ENCODE results near the gene GOLGA1. TPM values are rescaled to one million over a fixed set of nuclear protein-coding genes. Genes with fewer than 3 reads are reported as not detected.
A peak's percentile ranks its signal among the peaks of the same experiment; 100 is the strongest.
"Not testable (repeated sequence)": the region's sequence is repeated elsewhere in the genome, so short reads cannot be mapped to it uniquely, and the experiment has no call there.

GOLGA1 gene, protein sequence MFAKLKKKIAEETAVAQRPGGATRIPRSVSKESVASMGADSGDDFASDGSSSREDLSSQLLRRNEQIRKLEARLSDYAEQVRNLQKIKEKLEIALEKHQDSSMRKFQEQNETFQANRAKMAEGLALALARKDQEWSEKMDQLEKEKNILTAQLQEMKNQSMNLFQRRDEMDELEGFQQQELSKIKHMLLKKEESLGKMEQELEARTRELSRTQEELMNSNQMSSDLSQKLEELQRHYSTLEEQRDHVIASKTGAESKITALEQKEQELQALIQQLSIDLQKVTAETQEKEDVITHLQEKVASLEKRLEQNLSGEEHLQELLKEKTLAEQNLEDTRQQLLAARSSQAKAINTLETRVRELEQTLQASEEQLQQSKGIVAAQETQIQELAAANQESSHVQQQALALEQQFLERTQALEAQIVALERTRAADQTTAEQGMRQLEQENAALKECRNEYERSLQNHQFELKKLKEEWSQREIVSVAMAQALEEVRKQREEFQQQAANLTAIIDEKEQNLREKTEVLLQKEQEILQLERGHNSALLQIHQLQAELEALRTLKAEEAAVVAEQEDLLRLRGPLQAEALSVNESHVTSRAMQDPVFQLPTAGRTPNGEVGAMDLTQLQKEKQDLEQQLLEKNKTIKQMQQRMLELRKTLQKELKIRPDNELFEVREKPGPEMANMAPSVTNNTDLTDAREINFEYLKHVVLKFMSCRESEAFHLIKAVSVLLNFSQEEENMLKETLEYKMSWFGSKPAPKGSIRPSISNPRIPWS
- 10.9 TPM for polyA plus RNA-seq (ENCODE audit: insufficient read length)

DNA sequence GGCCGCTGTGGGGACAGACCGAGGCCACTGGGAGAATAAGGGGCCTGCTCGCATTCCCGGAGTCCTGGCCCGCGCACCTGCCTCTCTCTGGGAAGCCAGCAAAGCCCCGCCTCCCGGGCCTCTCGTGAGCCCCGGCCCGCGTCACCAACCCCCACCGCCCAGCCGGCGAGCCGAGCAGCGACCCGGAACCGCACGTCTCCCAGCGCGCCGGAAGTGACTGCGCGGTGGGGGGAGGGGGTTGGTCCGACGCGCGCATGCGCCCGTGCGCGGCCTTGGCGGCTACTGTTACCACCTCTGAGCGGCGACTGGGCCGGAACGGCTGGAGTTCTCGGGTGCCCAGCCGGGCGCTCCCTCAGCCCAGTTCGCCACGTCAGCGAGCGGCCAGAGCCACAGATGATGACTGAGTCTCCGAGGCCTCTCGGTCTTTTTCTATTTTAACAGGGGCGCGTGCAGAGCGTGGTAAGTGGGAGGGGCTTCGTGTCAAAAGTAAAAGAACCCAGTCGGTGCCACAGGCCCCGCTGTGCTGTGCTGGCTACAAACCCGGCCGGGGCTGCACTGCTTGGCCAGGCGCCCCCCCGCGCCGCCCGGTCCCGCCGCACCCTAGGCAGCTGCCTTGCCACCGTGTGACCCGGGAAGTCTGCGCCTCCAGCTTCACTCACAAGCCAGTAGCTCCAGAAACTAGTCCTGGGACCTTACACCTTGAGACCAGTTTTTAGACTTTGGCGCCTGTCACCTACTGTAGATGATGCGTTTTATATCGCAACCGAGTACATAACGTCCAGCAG is at the start of gene GOLGA1:
TSS of gene GOLGA1 (minus strand) at position 190 of the 785 bp plus-strand sequence. CDS start 2,372 bp downstream, outside the sequence.
- DNase-seq (ENCODE audit: low read depth), result peak; percentile 71

DNA sequence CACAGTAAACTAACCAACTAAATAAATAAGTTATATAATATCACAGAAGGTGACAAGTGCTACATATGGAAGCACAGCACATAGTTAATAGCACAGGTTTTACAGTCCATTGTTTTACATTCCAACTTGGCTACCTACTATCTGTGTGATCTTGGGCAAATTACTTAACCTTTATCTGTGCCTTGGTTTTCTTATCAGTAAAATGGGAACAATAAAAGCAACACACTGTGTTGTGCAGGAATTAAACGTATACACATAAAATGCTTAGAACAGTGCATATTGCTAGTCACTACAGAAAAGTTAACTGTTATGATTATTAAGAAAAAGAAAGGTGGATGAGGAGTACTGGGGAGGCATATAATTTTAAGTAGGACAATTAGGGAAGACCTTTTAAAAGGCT is 42.8 kb upstream of the GOLGA1 start:
- no peak for DNase-seq (ENCODE audit: low read depth)

DNA sequence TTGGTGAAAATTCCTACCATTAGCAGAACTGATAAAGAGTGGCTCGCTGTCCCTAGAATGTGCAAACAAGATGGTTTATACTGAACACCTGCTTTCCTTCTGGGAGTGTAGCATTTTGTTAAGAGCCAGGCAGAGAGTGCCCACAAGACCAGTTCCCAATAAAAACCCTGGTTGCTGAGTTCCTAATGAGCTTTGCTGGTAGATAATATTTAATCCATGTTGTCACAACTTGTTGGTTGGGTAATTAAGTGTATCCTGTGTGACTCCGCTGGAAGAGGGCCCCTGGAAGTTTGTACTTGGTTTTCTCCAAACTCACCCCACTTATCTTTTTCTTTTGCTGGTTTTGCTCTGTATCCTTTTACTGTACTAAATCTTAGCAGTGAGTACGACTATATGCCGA is 39.5 kb upstream of the GOLGA1 start:
- DNase-seq (ENCODE audit: low read depth), result no peak

DNA sequence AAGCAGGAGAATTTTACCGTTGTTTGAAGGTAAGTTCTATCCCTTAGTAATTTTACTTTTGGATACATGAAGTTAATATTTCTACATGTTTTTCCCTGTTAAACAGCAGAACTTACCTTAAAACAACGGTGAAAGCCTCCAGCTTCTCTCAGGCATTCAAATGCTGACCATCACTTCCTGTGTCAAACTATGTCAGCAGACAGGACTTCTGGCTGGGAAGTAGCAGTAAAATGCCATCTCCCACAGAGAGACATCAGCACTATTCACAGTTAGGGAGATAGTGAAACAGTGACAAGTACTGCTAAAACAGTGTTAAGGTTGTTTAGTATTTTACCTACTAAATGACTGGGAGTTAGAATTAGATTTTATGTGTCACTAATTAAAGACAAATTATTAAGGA is 34.2 kb upstream of the GOLGA1 start:
- DNase-seq (ENCODE audit: low read depth), result no peak

DNA sequence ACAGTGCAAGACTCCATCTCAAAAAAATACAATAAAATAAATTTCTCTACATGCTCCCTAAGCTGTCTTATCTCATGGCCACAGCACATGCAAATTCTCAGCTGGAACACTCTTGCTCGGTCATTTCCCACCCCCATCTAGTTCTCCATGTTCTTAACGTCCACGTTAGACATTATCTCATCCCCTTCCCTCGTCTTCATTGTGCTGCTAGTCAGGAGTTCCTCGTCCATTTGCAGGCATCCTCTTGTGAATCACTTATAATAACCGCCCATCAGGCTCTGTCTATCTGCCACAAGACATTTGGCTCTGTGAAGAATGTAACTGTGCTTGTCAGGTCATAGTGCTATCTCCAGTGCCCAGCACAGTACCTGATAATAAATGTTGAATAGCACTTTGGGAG is 32.9 kb upstream of the GOLGA1 start:
- DNase-seq (ENCODE audit: low read depth), result no peak

DNA sequence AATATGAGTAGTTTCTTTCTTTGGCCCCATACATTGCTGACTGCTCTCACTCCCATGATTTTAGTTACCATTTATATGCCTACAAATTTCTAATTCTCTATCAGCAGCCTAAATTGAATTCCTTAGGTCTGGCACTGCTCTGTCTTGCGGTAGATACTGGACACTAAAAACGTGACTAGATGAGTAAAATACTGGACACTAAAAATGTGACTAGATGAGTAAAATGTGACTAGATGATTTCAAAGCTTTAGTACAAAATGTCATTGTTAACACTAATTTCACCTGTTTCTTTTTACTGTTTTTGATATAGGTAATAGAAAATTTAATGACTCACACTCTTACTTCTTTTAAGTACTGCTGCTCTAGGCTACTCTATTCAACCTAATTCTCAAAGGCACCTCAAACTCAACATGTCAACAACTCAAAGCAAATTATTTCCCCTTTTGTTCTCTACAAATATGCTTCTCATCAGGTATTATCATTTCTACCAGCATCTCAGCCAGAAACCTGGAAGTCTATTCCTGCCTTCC is 31.4 kb upstream of the GOLGA1 start:
- DNase-seq (ENCODE audit: low read depth), result no peak

DNA sequence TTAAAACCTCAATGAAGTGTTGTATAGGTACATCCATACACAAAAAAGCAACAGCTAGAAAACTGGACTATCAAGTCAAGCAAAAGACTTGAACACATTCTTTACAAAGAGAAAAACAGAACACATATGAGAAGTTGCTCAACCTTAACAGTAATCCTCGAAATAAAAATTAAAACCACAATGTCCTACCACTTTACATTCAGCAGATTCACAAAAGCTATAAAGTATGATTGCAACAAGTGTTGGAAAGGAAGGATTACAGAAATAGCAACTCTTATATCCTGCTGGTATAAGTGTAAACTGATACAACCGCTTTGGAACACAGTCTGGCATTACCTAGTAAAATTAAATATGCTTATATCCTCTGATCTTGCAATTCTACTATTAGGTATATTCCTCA is 28.5 kb upstream of the GOLGA1 start:
- DNase-seq (ENCODE audit: low read depth), result no peak

DNA sequence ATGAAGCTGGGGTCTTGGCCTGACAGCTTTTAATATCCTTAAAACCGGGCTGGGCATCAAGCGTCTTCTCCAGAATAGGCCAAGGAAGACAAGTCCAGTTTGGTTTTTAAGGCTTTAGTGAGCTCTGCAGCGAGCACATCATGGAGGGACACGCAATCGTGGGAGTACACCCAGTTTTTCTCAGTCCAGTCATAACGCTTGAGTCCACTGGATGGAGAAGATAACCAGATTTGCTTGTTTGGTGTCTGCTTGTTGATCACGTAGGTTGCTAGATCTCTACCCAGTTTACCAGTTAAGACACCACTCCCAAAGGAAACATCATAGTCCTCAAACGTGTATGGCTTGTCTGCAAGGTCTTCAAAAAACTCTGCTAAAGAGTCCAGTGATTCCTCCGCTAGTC is 27.4 kb upstream of the GOLGA1 start:
- DNase-seq (ENCODE audit: low read depth), result no peak

DNA sequence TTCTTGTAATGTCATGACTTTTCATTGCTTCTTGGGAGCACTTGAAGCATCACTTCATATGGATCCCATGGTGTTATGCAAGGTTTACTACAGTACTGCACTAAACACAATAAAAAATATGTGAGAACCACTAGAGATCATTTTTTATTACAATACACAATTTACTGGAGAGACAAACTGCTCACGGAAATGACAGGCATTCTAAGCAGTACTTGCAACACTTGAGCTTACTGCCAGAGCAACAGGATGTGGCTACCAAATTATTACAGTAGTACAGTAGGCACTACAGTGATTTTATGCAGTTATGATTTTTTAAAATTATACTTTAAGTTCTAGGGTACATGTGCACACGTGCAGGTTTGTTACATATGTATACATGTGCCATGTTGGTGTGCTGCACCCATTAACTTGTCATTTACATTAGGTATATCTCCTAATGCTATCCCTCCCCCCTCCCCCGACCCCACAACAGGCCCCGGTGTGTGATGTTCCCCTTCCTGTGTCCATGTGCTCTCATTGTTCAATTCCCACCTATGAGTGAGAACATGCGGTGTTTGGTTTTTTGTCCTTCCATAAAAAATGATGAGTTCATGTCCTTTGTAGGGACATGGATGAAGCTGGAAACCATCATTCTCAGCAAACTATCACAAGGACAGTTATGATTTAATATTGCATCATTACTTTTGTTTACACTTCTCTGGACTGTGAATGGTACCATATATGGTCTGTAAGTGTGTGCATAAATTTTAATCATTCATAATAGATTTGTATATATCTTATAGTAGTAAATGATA is 25.1 kb upstream of the GOLGA1 start:
- not testable (repeated sequence) for DNase-seq (ENCODE audit: low read depth)

DNA sequence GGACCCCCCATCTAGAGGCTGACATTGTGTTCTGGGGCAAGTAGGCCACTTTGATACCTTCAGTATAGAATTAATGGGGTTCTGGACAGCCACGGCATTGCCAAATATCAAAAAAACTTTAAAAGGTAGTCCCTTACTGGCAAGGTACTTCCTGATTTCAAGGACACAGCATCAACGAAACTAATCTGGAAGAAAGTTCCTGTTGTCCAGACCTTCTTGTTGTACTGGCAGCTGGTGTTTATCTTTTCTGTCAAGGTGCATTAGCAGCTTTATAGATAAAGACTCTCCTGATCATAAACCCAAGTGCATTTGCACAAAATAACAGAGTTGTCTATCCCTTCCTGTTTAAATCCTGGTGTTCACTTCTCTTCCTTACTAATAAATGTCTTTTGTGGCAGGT is 23.7 kb upstream of the GOLGA1 start:
- no peak for DNase-seq (ENCODE audit: low read depth)

DNA sequence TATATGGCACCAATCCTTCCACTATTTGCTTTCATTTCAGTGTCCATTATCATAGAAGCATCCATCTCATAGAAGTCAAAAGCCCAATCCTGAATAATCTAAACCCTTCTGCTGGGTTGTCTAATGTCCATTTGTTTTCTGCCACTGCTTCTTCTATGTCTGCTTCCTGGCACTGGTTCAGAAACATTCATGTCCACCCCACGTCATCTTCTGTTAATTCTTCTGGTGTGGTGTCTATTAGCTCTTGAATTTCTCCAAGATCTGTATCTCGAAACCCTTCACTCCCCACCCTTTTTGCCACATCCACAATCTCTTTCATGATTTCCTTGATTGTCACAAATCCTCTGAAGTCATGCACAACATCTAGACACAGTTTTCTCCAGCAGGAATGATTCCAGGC is 23.2 kb upstream of the GOLGA1 start:
- no peak for DNase-seq (ENCODE audit: low read depth)

DNA sequence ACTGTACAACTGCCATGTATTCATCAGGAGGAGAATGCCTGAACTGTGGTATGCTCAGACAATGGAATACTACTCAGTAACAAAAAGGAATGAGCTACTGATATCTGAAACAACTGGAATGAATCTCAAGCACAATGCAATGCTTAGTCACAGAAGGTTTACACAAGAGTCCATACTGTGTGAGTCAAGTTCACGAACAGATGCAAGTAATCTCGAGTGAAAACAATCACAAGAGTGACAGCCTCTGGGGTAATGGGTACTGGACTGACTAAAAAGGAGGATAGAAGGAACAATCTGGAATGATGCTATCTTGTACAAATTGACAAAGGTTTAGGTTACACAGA is 19.5 kb upstream of the GOLGA1 start:
- DNase-seq (ENCODE audit: low read depth), result no peak

DNA sequence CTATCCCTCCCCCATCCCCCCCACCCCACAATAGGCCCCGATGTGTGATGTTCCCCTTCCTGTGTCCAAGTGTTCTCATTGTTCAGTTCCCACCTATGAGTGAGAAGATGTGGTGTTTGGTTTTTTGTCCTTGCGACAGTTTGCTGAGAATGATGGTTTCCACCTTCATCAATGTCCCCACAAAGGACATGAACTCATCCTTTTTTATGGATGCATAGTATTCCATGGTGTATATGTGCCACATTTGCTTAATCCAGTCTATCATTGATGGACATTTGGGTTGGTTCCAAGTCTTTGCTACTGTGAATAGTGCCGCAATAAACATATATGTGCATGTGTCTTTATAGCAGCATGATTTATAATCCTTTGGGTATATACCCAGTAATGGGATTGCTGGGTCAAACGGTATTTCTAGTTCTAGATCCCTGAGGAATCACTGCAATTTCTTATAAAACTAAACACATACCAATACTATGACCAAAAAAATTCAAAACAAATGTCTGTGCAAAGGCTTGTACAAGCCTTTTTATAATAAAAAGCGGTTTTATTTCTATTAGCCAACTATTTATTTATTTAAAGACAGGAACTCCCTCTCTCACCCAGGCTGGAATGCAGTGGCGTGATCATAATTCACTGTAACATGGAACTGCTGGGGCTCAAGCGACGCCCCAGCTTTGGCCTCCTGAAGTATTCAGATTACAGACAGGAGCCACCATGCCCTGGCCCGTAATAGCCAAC is 19.0 kb upstream of the GOLGA1 start:
- DNase-seq (ENCODE audit: low read depth), result not testable (repeated sequence)

DNA sequence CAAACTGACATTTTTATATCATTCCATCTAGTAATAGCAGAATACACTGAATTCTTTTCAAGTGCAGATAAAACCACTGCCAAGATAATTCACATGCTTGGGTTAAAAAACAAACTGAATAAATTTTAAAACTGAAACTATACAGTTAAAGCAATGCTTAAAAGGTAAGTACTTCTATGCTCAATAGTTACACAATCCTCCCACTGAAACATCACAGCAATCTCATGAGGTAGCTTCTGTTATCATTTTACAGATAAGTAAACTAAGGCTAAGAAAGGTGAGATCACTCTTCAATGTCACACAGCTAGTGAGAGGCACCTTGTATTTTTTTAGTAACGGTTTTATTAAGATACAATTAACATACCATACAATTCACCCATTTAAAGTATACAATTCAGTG is 13.4 kb upstream of the GOLGA1 start:
- DNase-seq (ENCODE audit: low read depth), result no peak

DNA sequence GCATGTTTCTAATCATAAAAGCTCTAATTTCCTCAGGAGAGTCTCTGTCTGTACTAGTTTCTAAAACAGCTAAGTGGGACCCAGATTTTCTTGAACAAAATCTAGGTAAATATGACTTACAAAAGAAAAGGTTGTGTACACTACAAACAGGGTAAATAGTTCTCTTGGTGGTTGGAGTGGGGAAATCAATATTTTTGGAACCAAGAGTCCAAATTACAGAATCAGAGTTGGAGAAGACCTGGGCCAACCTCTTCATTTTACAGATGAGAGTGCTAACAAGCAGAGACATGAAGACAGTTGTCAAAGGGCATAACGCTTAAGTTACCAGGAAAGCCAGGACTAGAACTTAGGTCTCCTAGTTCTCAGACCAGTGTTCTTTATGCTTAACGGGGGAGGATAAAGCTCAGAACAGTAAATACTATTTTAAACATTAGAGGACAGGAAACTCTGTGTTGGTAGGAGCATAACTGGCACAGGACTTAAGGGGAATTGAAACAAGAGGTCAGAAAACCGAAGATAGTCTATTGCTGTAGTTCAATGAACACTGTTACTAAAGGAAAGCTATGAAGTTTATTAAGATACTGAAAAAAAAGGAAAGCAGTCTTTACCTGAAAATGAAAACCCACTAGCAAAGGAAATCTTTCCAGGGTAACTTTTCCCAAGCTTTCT is 9.3 kb upstream of the GOLGA1 start:
- no peak for DNase-seq (ENCODE audit: low read depth)

DNA sequence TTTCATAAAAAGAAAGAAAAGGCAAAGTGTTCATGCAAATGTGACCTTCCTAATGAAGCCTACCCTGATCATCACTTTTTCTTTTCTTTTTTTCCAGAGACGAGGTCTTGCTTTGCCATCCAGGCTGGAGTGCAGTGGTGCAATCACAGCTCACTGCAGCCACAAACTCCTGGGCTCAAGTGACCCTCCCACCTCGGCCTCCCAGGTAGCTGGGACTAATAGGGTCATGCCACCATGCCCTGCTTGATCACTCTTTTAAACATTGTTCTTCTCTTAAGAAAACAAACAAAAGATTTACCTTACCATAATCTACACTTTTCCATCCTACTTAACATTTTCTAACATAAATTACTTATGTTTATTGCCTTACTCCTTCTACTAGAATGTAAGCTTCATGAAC is 8.5 kb upstream of the GOLGA1 start:
- no peak for DNase-seq (ENCODE audit: low read depth)

DNA sequence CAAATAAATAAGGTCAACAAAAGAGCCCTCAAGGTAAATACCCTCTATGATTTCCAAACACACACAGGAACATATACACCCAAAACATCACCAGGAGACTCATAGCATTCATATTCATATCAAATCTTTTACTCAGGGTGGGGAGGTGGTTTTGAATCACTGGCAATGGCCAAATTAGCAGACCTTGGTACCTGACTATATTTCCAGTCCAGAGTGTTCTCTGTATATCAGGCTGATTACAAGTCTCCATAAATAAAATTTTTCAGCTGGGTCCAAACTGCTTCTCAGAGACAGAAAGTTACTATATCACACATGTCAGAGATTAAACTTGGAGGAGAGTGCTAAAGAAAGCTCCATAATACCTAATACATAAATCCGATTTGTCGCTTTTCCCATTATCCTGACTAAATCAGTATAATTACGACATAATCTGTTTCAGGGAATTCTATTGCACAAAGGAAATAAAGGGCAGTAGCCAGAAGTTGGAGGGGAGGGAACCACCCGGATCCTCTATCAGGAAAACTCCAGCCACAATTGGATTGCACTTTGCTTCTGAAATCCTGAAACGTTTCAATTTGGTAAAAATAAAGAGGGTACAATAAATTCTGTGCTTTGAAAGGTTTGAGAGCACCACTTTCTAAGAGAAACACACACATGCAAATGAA is 7.0 kb upstream of the GOLGA1 start:
- no peak for DNase-seq (ENCODE audit: low read depth)

DNA sequence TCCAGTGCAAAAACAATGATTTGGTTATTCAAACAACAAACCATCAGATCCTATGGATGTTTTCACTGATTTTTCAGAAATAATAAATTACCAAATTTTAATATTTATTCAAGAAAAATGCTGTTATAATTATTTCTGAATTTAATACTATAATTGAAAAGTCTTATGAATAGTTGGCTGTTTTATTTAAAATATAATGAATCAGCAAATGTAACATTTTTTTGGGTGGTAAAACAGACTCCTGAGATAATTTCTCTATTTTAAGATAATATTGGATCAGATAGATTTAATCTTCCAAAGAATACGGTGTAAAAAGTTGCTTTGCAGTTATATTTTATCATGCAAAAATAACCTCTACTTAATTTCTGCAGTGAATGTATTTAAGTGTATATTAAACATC is 5.3 kb upstream of the GOLGA1 start:
- no peak for DNase-seq (ENCODE audit: low read depth)

Data from forelimb muscle (tissue), 1 donor.